GM21526 (cell line): ENCODE measurements around the gene COL27A1.
"Not testable (repeated sequence)": the region's sequence is repeated elsewhere in the genome, so short reads cannot be mapped to it uniquely, and the experiment has no call there.

ENCODE experiments used
- ATAC-seq: cut with Tn5 transposase; IDR thresholded peaks from one replicate; pipeline ENCODE4 v1.9.1; 2021; ENCODE audit warnings: moderate library complexity; ENCODE audit not compliant: unreplicated experiment, low FRiP score

COL27A1 gene

GRCh38 chr9:114180696-114181606 is 25.6 kb downstream of the COL27A1 start:
- ATAC-seq = no peak

GRCh38 chr9:114181607-114182409 is 26.5 kb downstream of the COL27A1 start:
- ATAC-seq = no peak

- ATAC-seq = no peak
Observed at GRCh38 chr9:114183006-114183405, 27.7 kb downstream of the COL27A1 start.

- no peak for ATAC-seq
Observed at GRCh38 chr9:114184071-114184470, 28.7 kb downstream of the COL27A1 start.

- ATAC-seq = no peak
Observed at GRCh38 chr9:114184866-114185265, 29.5 kb downstream of the COL27A1 start.

- no peak for ATAC-seq
Observed at GRCh38 chr9:114185570-114186490, 30.5 kb downstream of the COL27A1 start.

- no peak for ATAC-seq
Observed at GRCh38 chr9:114186605-114187289, 31.4 kb downstream of the COL27A1 start.

GRCh38 chr9:114187827-114188226 is 32.5 kb downstream of the COL27A1 start:
- ATAC-seq = no peak

- no peak for ATAC-seq
Observed at GRCh38 chr9:114189823-114190562, 34.7 kb downstream of the COL27A1 start.

GRCh38 chr9:114190563-114190905 is 35.2 kb downstream of the COL27A1 start:
- ATAC-seq = no peak

GRCh38 chr9:114191402-114191801 is 36.1 kb downstream of the COL27A1 start:
- not testable (repeated sequence) for ATAC-seq

- ATAC-seq = no peak
Observed at GRCh38 chr9:114192539-114192938, 37.2 kb downstream of the COL27A1 start.

- no peak for ATAC-seq
Observed at GRCh38 chr9:114193090-114193489, 37.8 kb downstream of the COL27A1 start.

GRCh38 chr9:114196117-114196516 is 40.8 kb downstream of the COL27A1 start:
- no peak for ATAC-seq

- no peak for ATAC-seq
Observed at GRCh38 chr9:114196979-114197622, 41.8 kb downstream of the COL27A1 start.

- ATAC-seq = no peak
Observed at GRCh38 chr9:114198249-114199040, 43.1 kb downstream of the COL27A1 start.

GRCh38 chr9:114200721-114201300 is 45.5 kb downstream of the COL27A1 start:
- no peak for ATAC-seq

- no peak for ATAC-seq
Observed at GRCh38 chr9:114202396-114202795, 47.1 kb downstream of the COL27A1 start.
